A673 (cell line): ENCODE results near the gene PRSS27.

Experiments used
- EZH2 ChIP-seq: fragments of 200-600 bp; sonication (generic); IDR thresholded peaks from 2 replicates; pipeline ENCODE4 v1.6.1; 2017; ENCODE audit warnings: borderline replicate concordance, low read depth, mild to moderate bottlenecking, mixed read lengths, antibody characterized with exemption, low read length; ENCODE audit not compliant: poor library complexity, severe bottlenecking
- TF ChIP-seq, protein P1 (sequence below): fragments of 300-800, 200-600 bp; sonication (generic); conservative IDR thresholded peaks from 2 replicates; pipeline ENCODE4 v1.5.1; 2017; ENCODE audit warnings: low read depth, mild to moderate bottlenecking, antibody characterized with exemption, low read length, moderate library complexity, mixed read lengths

DNA sequence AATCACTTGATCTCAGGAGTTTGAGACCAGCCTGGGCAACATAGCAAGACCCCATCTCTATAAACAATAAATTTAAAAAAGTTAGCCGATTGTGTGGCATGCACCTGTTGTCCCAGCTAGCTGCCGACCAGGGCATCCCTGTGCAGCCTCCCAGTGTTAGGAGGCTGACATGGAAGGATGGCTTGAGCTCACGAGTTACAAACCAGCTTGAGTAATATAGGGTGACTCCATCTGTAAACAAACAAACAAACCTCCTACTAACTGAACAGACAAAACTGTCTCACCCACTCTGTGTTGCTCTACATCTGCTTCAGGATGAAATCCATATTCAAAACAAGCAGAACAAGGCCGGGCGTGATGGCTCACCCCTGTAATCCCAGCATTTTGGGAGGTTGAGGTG lies 6.9 kb upstream of the PRSS27 start:
- TF ChIP-seq, protein P1, sequence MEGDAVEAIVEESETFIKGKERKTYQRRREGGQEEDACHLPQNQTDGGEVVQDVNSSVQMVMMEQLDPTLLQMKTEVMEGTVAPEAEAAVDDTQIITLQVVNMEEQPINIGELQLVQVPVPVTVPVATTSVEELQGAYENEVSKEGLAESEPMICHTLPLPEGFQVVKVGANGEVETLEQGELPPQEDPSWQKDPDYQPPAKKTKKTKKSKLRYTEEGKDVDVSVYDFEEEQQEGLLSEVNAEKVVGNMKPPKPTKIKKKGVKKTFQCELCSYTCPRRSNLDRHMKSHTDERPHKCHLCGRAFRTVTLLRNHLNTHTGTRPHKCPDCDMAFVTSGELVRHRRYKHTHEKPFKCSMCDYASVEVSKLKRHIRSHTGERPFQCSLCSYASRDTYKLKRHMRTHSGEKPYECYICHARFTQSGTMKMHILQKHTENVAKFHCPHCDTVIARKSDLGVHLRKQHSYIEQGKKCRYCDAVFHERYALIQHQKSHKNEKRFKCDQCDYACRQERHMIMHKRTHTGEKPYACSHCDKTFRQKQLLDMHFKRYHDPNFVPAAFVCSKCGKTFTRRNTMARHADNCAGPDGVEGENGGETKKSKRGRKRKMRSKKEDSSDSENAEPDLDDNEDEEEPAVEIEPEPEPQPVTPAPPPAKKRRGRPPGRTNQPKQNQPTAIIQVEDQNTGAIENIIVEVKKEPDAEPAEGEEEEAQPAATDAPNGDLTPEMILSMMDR, result no peak
- no peak for TF ChIP-seq EZH2
